OCI-LY3 (cell line): ENCODE measurements around the gene ALPG.

Source experiments
- EZH2phosphoT487 ChIP-seq: fragments of 200-600 bp; shearing (Covaris generic); IDR thresholded peaks from 2 replicates; pipeline ENCODE4 v1.6.1; 2018; ENCODE audit warnings: antibody characterized with exemption, mixed run types, low read depth
- TF ChIP-seq, protein P1 (sequence below): fragments of 200-600, 300-600 bp; sonication (generic); IDR thresholded peaks from 2 replicates; pipeline ENCODE4 v1.5.1; 2014; ENCODE audit warnings: antibody characterized with exemption, low read length, low read depth

DNA sequence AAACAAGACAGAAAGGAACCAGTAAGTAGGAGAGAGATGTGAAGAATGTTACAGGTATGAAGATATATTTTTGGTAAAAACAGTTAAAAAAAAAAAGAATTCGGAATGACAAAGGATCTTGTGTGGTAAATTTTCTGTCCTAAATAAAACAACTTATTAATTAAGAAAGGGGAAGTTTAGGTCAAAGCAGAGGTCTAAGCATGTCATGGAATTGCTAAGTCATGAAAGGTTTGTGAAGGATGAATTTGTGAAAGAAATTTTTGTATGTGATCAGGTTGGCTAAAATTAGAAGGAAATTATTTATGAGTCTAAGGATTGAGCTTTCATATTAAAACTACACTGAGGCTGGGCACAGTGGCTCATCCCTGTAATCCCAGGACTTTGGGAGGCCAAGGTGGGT, 11.1 kb upstream of the ALPG start:
- TF ChIP-seq, protein P1, sequence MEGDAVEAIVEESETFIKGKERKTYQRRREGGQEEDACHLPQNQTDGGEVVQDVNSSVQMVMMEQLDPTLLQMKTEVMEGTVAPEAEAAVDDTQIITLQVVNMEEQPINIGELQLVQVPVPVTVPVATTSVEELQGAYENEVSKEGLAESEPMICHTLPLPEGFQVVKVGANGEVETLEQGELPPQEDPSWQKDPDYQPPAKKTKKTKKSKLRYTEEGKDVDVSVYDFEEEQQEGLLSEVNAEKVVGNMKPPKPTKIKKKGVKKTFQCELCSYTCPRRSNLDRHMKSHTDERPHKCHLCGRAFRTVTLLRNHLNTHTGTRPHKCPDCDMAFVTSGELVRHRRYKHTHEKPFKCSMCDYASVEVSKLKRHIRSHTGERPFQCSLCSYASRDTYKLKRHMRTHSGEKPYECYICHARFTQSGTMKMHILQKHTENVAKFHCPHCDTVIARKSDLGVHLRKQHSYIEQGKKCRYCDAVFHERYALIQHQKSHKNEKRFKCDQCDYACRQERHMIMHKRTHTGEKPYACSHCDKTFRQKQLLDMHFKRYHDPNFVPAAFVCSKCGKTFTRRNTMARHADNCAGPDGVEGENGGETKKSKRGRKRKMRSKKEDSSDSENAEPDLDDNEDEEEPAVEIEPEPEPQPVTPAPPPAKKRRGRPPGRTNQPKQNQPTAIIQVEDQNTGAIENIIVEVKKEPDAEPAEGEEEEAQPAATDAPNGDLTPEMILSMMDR, result no peak
- no peak for TF ChIP-seq EZH2phosphoT487
